ENCODE data around the gene ZNF714.

DNA sequence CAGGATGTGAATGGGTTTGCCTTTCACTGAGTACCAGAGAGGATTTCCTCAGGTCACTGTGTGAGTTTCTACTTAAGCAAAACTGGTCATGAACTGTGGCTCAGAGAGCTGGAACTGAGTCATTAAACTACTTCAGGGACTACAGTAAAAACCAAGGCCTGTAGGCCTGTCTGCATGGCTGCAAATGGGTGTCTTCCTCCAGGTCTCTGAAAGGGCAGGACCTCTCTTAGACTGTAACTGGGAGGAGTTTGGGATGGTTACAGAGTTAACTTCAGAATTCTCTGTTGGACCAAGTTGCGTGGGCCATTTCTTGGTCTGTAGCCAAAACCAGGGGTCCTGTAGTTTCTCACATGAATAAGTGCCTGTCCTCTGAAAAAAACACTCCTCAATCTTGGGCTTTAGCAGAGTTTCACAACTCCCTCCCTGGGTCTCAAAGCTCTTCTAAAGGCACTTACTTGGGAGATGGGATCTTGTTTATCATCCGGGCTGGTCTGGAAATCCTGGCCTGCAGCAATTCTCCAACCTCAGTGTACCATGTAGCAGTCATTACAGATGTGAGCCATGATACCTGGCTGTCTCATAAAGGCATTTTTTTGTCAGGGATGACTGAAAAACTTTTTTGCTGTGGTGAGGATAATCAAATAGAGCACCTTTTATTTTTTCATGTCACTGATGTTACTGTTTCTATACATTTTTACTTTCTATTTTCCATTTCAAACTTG lies 19.7 kb downstream of the ZNF714 start:
- TF ChIP-seq GATA3 (IDR thresholded peaks at IDR 0.05; ENCODE audit: low read depth, low read length) (no peak), GATA2 (IDR thresholded peaks at IDR 0.05; ENCODE audit: low read depth, low read length) (no peak)

All from SH-SY5Y (cell line).